ENCODE measurements around the gene RAB3C.
"Not testable (repeated sequence)": the region's sequence is repeated elsewhere in the genome, so short reads cannot be mapped to it uniquely, and the experiment has no call there.

RAB3C gene

GRCh38 chr5:58582803-58583491 lies at the start of gene RAB3C:
Gene RAB3C (plus strand): TSS chr5:58583075. CDS start chr5:58583209, 134 bp downstream.
- DNase-seq, result peak; percentile 89

- not testable (repeated sequence) for DNase-seq
Measured at GRCh38 chr5:58541935-58542334, 40.9 kb upstream of the RAB3C start.

- no peak for DNase-seq
Measured at GRCh38 chr5:58542709-58543108, 40.2 kb upstream of the RAB3C start.

- no peak for DNase-seq
Measured at GRCh38 chr5:58543723-58544122, 39.2 kb upstream of the RAB3C start.

- no peak for DNase-seq
Measured at GRCh38 chr5:58544195-58544594, 38.7 kb upstream of the RAB3C start.

- DNase-seq, result no peak
Measured at GRCh38 chr5:58544926-58545325, 37.9 kb upstream of the RAB3C start.

- no peak for DNase-seq
Measured at GRCh38 chr5:58545912-58546311, 37.0 kb upstream of the RAB3C start.

GRCh38 chr5:58548068-58548467 lies 34.8 kb upstream of the RAB3C start:
- no peak for DNase-seq

GRCh38 chr5:58551492-58551891 lies 31.4 kb upstream of the RAB3C start:
- DNase-seq, result no peak

- DNase-seq, result not testable (repeated sequence)
Measured at GRCh38 chr5:58557665-58558338, 25.1 kb upstream of the RAB3C start.

- not testable (repeated sequence) for DNase-seq
Measured at GRCh38 chr5:58563016-58563700, 19.7 kb upstream of the RAB3C start.

- DNase-seq, result not testable (repeated sequence)
Measured at GRCh38 chr5:58564043-58564832, 18.6 kb upstream of the RAB3C start.

GRCh38 chr5:58565033-58565432 lies 17.8 kb upstream of the RAB3C start:
- DNase-seq, result no peak

- DNase-seq, result no peak
Measured at GRCh38 chr5:58571501-58571900, 11.4 kb upstream of the RAB3C start.

GRCh38 chr5:58572973-58573372 lies 9.9 kb upstream of the RAB3C start:
- not testable (repeated sequence) for DNase-seq

- DNase-seq, result no peak
Measured at GRCh38 chr5:58579781-58580180, 3.1 kb upstream of the RAB3C start.

- DNase-seq, result peak; percentile 30
Measured at GRCh38 chr5:58582019-58582802, 664 bp upstream of the RAB3C start.

- DNase-seq, result no peak
Measured at GRCh38 chr5:58595952-58596351, 13.1 kb downstream of the RAB3C start.

GRCh38 chr5:58598440-58598839 lies 15.6 kb downstream of the RAB3C start:
- DNase-seq, result no peak

- DNase-seq, result no peak
Measured at GRCh38 chr5:58599217-58599616, 16.3 kb downstream of the RAB3C start.

GRCh38 chr5:58600613-58601012 lies 17.7 kb downstream of the RAB3C start:
- not testable (repeated sequence) for DNase-seq

GRCh38 chr5:58602889-58603288 lies 20.0 kb downstream of the RAB3C start:
- DNase-seq, result not testable (repeated sequence)

All from NCI-H1092 (cell line).